ENCODE measurements around the gene TCF7L2. TPM values are rescaled to one million over a fixed set of nuclear protein-coding genes. Genes with fewer than 3 reads are reported as not detected.

The TCF7L2 gene
- total and polyA plus RNA-seq, 9 of the 15 experiments (the other 6 are each of a cell fraction or from before 2014, with no cell fraction given): 0.32 to 2.8 (median 0.92) TPM

DNA sequence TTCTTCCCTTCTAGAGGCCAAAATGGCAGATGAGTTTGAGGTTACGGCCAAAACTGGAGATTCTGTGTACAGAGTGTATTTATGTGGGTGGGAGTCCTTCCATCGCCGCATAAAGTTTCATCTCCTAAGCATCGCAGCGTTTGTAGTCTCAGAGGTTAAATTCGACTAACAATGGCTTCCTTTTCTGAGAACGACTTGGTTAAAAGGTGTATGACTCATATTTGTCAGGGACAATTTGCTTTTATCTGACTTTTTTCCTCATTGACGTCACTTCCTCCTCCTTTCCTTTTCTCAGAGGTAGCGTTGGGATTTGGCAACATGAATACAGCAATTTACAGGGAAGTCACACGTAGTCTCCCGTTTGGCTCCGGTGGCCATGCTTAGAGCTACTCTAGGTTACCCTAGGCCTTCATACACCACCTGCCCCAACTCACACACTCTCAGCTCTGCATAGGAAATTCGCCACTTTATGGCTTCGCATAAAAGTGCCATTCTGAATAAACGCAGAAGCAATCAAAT, 37.6 kb upstream of the TCF7L2 start (continued):
- TF ChIP-seq, protein P1, sequence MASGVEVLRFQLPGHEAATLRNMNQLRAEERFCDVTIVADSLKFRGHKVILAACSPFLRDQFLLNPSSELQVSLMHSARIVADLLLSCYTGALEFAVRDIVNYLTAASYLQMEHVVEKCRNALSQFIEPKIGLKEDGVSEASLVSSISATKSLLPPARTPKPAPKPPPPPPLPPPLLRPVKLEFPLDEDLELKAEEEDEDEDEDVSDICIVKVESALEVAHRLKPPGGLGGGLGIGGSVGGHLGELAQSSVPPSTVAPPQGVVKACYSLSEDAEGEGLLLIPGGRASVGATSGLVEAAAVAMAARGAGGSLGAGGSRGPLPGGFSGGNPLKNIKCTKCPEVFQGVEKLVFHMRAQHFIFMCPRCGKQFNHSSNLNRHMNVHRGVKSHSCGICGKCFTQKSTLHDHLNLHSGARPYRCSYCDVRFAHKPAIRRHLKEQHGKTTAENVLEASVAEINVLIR (CRISPR knock-in tag; IDR thresholded peaks at IDR 0.05): peak; percentile 46; the same call in 1 of the 2 replicates
- TF ChIP-seq, protein P2, sequence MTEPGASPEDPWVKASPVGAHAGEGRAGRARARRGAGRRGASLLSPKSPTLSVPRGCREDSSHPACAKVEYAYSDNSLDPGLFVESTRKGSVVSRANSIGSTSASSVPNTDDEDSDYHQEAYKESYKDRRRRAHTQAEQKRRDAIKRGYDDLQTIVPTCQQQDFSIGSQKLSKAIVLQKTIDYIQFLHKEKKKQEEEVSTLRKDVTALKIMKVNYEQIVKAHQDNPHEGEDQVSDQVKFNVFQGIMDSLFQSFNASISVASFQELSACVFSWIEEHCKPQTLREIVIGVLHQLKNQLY (CRISPR knock-in tag; conservative IDR thresholded peaks at IDR 0.05): no peak
- TF ChIP-seq, protein P3, sequence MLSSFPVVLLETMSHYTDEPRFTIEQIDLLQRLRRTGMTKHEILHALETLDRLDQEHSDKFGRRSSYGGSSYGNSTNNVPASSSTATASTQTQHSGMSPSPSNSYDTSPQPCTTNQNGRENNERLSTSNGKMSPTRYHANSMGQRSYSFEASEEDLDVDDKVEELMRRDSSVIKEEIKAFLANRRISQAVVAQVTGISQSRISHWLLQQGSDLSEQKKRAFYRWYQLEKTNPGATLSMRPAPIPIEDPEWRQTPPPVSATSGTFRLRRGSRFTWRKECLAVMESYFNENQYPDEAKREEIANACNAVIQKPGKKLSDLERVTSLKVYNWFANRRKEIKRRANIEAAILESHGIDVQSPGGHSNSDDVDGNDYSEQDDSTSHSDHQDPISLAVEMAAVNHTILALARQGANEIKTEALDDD (IDR thresholded peaks at IDR 0.05): peak; percentile 71; the same call in 1 of the 2 replicates
- TF ChIP-seq L3MBTL2 (IDR thresholded peaks at IDR 0.05): peak; percentile 22; the same call in 1 of the 2 replicates
- no peak for TF ChIP-seq CREB1 (IDR thresholded peaks at IDR 0.05)
- peak; percentile 52; the same call in 1 of the 2 replicates for TF ChIP-seq CREB1 (CRISPR knock-in tag; IDR thresholded peaks at IDR 0.05)
- TF ChIP-seq ETS2 (tag; IDR thresholded peaks at IDR 0.05; ENCODE audit: borderline replicate concordance, poor library complexity, severe bottlenecking): no peak
- TF ChIP-seq, protein P4, sequence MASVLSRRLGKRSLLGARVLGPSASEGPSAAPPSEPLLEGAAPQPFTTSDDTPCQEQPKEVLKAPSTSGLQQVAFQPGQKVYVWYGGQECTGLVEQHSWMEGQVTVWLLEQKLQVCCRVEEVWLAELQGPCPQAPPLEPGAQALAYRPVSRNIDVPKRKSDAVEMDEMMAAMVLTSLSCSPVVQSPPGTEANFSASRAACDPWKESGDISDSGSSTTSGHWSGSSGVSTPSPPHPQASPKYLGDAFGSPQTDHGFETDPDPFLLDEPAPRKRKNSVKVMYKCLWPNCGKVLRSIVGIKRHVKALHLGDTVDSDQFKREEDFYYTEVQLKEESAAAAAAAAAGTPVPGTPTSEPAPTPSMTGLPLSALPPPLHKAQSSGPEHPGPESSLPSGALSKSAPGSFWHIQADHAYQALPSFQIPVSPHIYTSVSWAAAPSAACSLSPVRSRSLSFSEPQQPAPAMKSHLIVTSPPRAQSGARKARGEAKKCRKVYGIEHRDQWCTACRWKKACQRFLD (CRISPR knock-in tag; IDR thresholded peaks at IDR 0.05): 0 out of 2 replicates have a peak, but pooled peaks have one; percentile 53
- peak; percentile 84; the same call in 1 of the 2 replicates for TF ChIP-seq JUND (IDR thresholded peaks at IDR 0.05; ENCODE audit: borderline replicate concordance, low read depth, low read length)
- TF ChIP-seq JUND (tag; IDR thresholded peaks at IDR 0.05; ENCODE audit: borderline replicate concordance, low read depth, low read length): peak; percentile 87
- TF ChIP-seq CCNT2 (IDR thresholded peaks at IDR 0.05; ENCODE audit: borderline replicate concordance, extremely low read depth, insufficient read length, low read depth, low read length): no peak
